GM12872 (cell line): ENCODE results near the gene USP34.

Experiments
- CTCF ChIP-seq: IDR thresholded peaks from 3 replicates; pipeline ENCODE4 v1.5.1; 2011; ENCODE audit warnings: low read depth, mild to moderate bottlenecking, low read length, moderate library complexity; ENCODE audit not compliant: insufficient read depth

Gene USP34

GRCh38 chr2:61176755-61177726, 293.8 kb downstream of the USP34 start:
- TF ChIP-seq CTCF: no peak; the same call in 2 of the 3 replicates

DNA sequence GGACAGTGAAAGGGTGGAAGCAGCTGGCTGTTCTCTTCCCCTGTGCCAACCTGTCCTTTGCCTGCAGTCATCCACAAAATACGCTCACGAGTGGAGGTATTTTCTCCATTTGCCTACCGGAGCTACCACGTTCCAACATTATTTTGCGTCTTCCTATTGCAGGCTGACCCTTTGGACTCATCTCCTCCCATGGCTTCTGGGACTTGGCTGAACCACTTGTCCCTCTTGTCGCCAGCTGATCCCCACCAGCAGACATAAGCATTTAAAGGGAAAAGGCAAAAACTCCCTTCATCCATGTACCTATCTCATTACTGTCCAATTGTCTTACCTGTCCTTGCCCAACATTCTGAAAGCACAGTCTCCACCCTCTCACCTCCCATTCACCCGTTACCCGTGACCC, 295.9 kb downstream of the USP34 start:
- no peak for TF ChIP-seq CTCF

- no peak for TF ChIP-seq CTCF
These were observed 297.8 kb downstream of the USP34 start for GRCh38 chr2:61173116-61173515.

DNA sequence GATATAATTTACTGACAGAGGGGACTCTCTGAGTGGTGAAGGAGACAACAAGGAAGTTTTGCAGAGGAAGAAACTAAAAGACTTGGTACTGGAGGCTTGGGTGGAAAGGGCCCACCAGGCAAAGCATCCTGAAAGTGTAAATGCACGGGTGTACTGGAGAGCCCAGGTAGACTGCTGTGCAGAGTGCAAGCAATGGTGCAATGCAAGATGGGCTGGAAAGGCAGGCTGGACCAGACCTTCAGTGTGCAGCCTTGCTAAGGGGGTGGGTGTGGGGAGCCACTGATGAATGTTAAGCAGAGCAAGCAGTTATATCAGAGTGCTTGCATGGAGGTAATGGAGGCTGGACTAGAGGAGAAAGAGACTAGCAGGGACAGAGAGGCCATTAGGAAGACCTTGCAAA, 298.2 kb downstream of the USP34 start:
- TF ChIP-seq CTCF: no peak

DNA sequence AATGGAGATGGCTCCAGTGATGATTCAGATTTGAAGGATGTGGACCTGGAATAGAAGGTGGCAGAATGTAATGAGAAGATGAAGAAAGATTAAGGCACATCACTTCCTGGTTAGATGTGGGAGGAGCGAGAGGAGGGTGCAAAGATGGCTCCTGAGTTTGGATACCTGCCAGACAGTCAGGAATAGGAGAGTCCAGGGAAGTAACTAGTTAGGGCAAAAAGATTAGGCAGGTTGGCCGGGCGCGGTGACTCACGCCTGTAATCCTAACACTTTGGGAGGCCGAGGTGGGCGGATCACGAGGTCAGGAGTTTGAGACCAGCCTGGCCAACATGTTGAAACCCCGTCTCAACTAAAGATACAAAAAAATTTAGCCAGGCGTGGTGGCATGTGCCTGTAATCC, 303.3 kb downstream of the USP34 start:
- TF ChIP-seq CTCF: no peak

- no peak for TF ChIP-seq CTCF
These were observed 304.9 kb downstream of the USP34 start for GRCh38 chr2:61165946-61166345.

DNA sequence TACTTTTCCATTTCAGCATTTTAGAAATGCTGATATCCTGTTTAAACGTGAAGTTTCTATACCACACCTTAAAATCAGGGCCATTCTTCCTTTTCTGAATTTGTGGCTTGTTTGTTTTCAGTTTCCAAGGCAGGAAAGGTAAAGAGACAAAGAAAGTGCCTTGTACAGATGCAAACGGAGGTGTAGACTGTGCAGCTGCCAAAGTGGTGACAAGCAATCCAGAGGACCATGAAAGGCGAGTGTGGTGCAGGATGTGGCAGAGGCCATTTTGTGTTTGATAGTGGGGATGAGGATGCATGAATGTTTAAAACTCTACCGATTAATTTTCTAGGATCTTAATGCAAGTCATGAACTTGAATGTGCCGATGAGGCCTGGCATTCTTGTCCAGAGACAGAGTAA, 308.2 kb downstream of the USP34 start:
- TF ChIP-seq CTCF: no peak
